ENCODE measurements around the gene KLHL9.

KLHL9 gene

DNA sequence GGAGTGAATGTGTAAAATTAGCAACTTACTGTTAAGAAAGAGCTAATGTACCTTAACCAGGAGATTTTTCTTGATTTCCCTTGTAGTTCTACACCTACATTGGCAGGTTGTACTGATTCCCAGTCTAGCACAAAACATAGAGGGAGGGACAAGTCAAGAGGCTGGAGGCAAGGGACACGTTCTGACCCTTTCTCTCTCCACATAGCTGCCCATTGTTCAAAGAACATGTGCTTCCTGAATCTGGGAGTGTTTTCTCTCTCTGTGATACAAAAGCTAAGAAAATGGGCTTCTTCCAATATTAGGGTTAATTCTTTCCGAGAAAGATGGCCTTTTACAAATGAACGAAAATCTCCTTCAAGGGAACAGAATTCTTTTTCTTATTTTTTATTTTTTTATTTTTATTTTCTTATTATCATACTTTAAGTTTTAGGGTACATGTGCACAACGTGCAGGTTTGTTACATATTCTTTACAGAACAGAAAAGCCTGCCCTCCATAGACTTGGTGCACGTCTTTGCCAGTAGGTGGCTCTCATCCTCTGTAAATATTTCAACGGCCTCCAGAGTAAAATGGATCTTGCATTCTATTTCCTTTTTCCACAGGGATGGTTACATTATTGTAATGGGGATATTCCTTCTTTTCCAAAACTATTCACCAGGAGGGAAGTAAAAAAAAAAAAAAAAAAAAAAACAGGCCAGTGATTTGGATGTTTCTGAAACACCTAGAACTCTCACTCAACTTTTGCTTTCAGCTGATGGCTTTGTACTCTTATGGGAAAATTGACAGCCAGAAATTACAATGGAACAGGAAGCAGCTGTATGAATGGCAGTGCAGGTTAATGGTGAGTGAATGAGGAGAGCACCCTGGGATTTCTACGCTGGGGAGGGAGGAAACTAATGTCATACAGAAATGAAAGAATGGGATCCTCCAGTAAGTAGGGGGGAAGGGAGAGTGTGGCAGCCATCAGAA, 17.0 kb downstream of the KLHL9 start:
- no peak for DNase-seq (ENCODE audit: low read depth)

DNA sequence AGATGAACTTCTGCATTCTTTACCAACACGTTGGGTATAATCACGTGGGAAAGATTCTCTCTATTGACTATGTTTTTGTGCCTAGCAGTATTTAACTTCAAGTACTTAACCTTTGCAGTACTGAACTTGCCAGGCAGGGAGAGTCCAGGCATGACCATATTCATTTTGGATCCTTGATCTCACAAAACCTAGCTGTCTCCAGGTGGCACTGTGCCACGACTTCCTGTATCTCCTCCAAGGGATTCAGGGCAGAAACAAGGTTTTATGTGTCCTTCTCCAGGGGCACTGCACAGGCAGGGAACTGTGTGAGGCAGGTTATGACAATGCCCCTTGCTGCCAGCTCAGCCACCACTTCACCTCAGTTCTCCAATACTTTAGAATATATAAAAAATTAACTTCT, 18.3 kb downstream of the KLHL9 start:
- no peak for DNase-seq (ENCODE audit: low read depth)

DNA sequence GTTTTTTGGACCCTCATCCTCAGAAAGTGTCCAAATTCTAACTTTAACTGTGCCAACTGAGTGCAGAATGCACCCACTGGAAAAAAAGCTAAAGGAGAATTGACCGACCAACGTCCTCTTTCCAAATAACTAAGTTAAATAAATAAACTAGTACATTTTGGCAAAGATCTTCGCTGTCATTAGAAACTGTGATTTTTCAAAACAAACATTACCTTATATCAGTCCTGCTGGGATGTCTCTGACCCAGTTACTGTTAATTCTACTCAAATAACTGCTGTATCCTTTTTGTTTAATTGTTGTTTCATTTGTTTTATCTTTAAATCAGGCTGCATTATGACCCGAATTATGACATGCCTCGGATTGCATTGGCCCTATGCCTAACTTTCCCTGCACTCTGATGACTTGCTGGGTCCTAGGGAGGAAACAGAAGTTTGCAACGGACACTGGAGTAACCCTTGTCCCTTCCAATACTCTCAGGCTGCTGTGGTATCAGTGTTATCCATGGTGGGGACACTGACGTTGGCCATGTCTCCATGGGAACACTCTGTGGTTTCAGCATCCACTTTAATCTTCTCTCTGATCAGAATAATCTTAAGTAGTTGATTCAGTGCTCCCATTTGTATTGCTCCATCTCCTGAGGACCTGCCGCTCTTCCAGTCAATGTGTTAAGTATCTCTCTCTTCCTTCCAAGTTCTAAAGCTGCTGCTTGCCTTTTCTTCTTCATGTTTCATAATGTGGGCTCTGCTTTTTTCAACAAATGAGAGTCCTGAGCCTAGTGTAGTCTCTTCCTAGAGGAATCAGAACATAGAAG, 19.0 kb downstream of the KLHL9 start:
- no peak for DNase-seq (ENCODE audit: low read depth)

DNA sequence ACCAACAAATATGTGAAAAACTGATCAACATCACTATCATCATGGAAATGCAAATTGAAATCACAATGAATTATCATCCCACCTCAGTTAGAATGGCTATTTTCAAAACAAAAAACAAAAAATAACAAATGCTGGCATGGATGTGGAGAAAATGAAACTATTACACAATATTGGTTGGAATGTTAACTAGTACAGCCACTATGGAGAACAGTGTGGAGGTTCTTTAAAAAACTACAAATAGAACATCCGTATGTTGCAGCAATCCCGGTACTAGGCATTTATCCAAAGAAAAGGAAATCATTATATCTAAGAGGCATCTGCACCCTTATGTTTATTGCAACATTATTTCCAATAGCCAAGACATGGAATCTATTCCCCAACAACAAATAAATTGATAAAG, 21.1 kb downstream of the KLHL9 start:
- no peak for DNase-seq (ENCODE audit: low read depth)

DNA sequence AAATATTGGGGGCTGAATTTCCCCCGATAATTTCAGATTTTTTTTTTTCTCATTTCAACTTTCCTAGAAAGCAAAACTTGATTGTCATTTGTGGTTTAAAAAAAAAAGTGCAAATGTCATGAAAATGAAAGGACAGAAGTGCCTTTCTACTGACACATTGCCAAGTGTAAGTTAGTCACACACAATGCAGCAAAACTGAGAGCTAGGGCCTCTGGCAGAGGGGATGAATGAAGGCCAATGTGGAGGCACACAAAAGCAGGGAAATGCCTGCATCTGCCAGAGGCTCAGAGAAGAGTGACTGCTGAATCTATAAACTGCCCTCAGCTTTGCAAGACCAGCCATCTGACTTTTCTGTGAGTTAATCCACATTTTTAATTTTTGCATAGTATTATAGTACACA, 23.3 kb downstream of the KLHL9 start:
- DNase-seq (ENCODE audit: low read depth), result no peak

DNA sequence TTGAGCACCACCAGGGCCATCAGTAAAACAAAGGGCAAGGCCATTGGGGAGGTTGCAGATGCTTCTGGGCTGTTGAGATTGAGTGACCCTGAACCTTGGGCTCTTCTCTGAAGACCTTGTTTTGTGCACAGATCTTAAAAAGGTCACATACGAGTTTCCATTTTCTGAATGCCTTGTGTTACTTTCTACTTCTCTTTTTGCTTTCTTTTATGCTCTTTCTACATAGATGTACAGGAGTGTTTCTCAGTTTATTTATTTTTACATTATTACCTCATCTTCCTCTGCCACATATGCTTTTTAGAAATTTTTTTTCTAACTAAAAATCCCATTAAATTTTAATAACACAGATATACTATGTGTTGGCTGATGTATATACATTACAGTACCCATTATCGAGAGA, 30.0 kb downstream of the KLHL9 start, which contains the start of gene IFNA5:
Gene IFNA5 (minus strand): TSS at position 101 of the 400 bp plus-strand sequence. CDS start 57 bp downstream, at position 44.
- DNase-seq (ENCODE audit: low read depth), result no peak

DNA sequence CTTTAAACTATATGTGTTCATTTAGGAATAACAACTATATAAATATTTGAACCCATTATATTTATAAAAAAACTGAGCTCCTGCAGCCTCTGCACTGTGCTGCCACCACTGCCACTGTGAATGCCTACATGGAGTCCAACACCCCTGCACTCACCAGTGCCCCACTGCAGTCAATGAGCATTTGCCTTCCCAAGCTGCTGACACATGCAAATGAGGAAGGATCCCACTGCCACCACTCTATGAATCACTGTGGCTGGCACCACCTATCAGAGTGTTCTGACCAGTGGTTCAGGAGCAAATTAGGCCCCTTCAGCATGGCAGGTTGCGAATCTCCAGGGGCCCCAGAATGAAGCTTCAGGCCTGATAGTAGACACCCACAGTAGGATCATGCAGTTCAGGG, 39.2 kb downstream of the KLHL9 start:
- DNase-seq (ENCODE audit: low read depth), result no peak

DNA sequence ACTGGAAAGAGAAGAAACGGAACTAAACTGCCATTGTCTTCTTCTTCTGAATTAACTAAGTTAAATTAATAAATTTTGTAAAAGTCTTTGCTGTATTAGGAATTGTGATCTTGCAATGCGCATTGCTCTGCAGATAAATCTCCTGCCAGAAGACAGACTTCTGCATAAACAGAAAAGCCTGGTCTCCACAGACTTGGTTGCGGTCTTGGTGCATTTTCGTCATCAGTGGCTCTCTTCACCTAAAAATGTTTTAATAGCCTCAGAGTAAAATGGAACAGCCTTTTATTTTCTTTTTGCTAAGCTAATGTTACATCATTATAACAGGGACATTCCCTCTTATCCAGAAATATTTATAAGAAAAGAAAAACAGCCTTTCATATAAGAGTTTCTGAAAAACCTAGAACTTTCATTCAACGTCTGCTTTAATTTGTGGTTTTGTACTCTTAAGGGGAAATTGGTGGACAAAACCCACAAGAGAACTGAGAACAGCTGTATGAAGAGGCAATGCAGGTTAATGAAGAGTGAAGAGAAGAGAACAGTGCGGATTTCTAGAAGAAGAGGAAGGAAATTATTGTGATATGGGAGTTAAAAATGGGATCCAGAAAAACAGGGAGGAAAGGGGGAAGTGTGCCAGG, 40.2 kb downstream of the KLHL9 start:
- DNase-seq (ENCODE audit: low read depth), result no peak

DNA sequence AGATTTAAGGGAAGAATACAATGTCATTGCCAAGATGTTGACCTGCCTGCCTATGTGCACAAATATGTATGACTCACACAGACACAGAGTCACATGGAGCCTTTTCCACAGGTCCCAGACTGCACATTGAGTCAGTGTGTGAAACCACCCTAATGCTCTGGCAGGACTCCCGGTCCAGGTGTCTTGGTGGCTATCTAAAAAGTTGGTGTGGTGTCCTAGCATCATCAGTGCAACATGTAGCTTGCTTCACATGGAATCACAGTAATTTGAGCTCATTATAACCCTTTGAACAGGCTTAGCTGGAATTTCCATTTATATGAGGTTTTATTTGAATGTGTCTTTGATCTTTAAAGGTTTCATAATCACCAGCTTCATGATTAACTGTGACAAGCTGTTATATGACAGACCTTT, 40.8 kb downstream of the KLHL9 start:
- DNase-seq (ENCODE audit: low read depth), result no peak

DNA sequence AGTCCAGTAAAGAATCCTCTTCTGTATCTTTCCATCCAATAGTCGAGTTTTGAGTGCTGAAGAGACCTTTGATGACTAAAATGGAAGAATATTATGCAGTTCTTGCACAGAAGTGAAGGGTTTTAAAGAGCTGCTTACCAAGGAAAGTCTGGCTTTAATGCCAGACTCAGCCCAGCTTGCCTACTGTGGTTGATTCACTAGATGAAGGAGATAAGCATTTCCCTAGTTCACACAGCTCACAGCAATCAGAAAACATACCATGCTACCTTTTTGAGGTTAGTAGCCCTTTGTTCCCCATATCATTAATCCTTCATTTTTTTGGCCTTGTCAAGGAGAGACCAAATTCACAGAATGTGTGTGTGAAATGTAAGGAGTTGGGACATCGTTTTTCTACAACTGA, 45.4 kb downstream of the KLHL9 start:
- no peak for DNase-seq (ENCODE audit: low read depth)

DNA sequence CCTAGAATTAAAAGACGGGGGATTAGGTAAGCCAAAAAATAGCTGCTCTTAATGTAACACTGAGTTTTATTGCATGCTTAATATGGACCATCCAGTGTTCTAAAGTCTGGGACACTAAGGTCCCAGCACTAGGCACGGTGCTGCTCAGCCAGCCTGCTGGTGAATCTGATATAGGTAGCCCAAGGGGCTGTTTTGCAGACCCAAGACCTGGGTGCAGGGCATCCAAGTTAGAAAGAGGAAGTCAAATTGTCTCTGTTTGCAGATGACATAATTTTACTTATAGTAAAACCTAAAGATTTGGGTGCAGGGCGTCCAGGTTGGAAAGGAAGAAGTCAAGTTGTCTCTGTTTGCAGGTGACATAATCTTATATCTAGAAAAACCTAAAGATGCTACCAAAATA, 47.9 kb downstream of the KLHL9 start:
- no peak for DNase-seq (ENCODE audit: low read depth)

DNA sequence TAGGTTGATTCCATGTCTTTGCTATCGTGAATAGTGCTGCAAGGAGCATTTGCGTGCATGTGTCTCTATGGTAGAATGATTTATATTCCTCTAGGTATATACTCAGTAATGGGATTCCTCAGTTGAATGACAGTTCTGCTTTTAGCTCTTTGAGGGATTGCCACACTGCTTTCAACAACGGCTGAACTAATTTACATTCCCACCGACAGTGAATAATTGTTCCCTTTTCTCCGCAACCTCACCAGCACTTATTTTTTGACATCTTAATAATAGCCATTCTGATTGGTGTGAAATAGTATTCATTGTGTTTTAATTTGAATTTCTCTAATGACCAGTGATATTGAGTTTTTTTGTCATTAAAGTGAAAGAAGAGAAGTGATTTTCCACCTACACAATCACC, 48.5 kb downstream of the KLHL9 start:
- DNase-seq (ENCODE audit: low read depth), result no peak

DNA sequence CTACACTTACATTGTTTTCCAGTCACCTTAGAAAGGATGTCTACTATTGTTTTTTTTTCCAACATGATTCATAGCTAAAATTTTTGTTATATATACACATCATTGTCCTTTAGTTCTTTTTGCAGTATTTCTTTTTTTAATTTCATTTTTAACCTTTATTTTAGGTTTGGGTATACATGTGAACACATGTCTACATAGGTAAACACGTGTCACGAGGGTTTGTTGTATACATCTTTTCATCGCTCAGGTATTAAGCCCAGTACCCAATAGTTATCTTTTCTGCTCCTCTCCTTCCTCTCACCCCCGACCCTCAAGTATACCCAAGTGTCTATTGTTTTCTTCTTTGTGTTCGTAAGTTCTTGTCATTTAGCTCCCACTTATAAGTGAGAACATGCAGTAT, 49.1 kb downstream of the KLHL9 start:
- no peak for DNase-seq (ENCODE audit: low read depth)

DNA sequence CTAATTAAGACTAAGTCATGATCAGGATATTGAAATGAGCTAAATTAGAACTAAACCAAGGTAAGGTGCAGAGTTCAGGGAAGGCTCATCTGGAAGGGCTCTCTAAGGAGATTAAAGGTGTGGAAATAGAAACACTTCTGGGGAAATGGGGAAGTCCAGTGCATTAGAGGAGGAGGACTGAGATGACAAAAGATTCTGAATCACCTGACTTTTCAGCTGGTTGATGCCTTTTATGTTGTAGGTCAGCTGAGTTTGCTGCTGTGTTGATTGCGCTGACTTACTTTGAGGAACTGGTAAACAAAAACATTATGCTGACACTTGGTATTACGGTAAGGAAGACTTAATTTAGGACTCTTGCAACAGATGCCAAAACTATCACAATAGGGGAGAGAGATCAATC, 53.9 kb downstream of the KLHL9 start:
- no peak for DNase-seq (ENCODE audit: low read depth)
